ENCODE data around the gene RPLP2. TPM values are rescaled to one million over a fixed set of nuclear protein-coding genes. Genes with fewer than 3 reads are reported as not detected.
A peak's percentile ranks its signal among the peaks of the same experiment; 100 is the strongest.

The RPLP2 gene
- total RNA-seq, 1 donor from 2014 or later = 1,651 TPM

DNA sequence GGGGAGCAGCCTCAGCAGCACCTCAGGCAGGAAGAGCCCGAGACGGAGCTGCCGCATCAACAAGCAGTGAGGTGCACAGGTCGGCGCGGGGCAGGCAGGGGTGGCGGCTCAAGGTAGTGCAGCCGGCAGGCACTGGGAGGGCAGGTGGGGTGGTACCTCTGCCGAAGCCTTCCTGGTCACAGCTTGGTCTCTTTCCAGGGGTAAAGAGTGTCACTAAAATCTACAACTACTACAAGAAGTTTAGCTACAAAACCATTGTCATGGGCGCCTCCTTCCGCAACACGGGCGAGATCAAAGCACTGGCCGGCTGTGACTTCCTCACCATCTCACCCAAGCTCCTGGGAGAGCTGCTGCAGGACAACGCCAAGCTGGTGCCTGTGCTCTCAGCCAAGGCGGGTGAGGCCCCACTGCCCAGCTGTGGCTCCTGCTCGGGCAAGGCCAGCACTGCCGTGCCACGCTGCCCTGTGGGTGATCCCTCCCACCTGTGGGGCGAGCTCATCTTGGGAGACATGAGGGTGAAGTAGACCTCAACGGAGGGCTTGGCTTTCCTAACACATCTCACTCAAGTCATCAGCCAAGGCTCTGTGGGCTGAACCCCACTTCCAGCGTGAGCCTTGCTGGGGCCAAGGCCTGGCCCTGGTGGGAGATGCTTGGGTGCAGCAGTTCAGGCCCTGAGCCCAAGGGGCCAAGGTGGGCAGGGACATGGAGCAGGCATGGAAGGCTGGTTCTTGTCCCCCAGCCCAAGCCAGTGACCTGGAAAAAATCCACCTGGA lies 46.0 kb upstream of the RPLP2 start:
- no peak overlapping the region for H3K27ac Mint-ChIP-seq
- no peak for DNase-seq (ENCODE audit: low spot score in 2 of 2, unreplicated experiment in 2 of 2)
- H3K27me3 Mint-ChIP-seq (ENCODE audit: low read depth) = no peaks in the 10 kb centered on the region

DNA sequence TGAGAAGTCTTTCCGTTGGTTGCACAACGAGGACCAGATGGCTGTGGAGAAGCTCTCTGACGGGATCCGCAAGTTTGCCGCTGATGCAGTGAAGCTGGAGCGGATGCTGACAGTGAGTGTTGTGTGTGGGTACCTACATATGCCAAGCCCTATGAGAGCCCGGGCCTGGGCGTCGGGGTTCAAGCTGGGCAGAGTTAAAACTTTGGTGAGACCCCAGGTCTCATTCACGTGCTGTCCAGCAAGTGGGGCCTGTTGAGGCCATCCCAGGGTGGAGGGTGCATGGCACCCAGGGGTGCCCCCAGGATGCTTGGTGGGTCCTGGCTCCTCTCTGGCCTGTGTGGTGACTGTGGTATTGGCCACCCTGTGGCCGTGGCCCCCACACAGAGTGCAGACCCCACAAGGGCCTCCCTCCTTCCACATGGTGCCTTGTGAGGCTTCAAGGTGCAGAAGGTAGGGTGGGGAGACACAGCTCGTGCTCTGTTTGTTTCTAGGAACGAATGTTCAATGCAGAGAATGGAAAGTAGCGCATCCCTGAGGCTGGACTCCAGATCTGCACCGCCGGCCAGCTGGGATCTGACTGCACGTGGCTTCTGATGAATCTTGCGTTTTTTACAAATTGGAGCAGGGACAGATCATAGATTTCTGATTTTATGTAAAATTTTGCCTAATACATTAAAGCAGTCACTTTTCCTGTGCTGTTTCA lies 45.3 kb upstream of the RPLP2 start:
- peaks cover 23% of the 10 kb centered on the region for H3K36me3 Mint-ChIP-seq
- TF ChIP-seq CTCF (IDR thresholded peaks at IDR 0.05; ENCODE audit: unreplicated experiment) = no peak
- no peaks in the 10 kb centered on the region for H3K4me1 Mint-ChIP-seq
- H3K4me3 Mint-ChIP-seq = no peak overlapping the region
- H3K27ac Mint-ChIP-seq = peak overlapping the region; percentile 52
- no peaks in the 10 kb centered on the region for H3K9me3 Mint-ChIP-seq
- DNase-seq (ENCODE audit: low spot score in 2 of 2, unreplicated experiment in 2 of 2) = no peak
- no peaks in the 10 kb centered on the region for H3K27me3 Mint-ChIP-seq (ENCODE audit: low read depth)

More for the DNA sequence above, 46.0 kb upstream of the RPLP2 start:
- TF ChIP-seq CTCF (IDR thresholded peaks at IDR 0.05; ENCODE audit: unreplicated experiment) = no peak
- Mint-ChIP-seq H3K9me3 (no peaks in the 10 kb centered on the region), H3K36me3 (peaks cover 23% of the 10 kb centered on the region), H3K4me1 (no peaks in the 10 kb centered on the region), H3K4me3 (no peak overlapping the region)

GRCh38 chr11:765025-765801 lies 44.6 kb upstream of the RPLP2 start:
- DNase-seq (ENCODE audit: low spot score in 2 of 2, unreplicated experiment in 2 of 2) = no peak
- Mint-ChIP-seq H3K4me3 (no peak overlapping the region), H3K36me3 (peaks cover 21% of the 10 kb centered on the region), H3K27ac (no peak overlapping the region), H3K4me1 (no peaks in the 10 kb centered on the region), H3K27me3 (ENCODE audit: low read depth) (no peaks in the 10 kb centered on the region), H3K9me3 (no peaks in the 10 kb centered on the region)
- peak; percentile 40 for TF ChIP-seq CTCF (IDR thresholded peaks at IDR 0.05; ENCODE audit: unreplicated experiment)

DNA sequence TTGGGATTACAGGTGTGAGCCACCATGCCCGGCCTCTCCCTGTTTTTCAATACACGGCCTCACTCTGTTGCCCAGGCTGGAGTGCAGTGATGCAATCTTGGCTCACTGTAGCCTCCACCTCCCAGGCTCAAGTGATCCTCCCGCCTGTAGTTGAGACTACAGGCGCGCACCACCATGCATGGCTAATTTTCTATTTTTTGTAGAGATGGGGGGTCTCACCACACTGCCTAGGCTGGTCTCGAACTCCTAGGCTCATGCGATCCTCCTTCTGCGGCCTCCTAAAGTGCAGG lies 44.0 kb upstream of the RPLP2 start:
- H3K4me1 Mint-ChIP-seq = no peaks in the 10 kb centered on the region
- H3K4me3 Mint-ChIP-seq = no peak overlapping the region
- peaks cover 21% of the 10 kb centered on the region for H3K36me3 Mint-ChIP-seq
- no peaks in the 10 kb centered on the region for H3K9me3 Mint-ChIP-seq
- H3K27me3 Mint-ChIP-seq (ENCODE audit: low read depth) = no peaks in the 10 kb centered on the region
- no peak for DNase-seq (ENCODE audit: low spot score in 2 of 2, unreplicated experiment in 2 of 2)
- no peak overlapping the region for H3K27ac Mint-ChIP-seq
- TF ChIP-seq CTCF (IDR thresholded peaks at IDR 0.05; ENCODE audit: unreplicated experiment) = no peak

- Mint-ChIP-seq H3K27me3 (ENCODE audit: low read depth) (no peaks in the 10 kb centered on the region), H3K36me3 (peaks cover 21% of the 10 kb centered on the region), H3K4me1 (no peaks in the 10 kb centered on the region), H3K27ac (no peak overlapping the region), H3K9me3 (no peaks in the 10 kb centered on the region), H3K4me3 (no peak overlapping the region)
- no peak for DNase-seq (ENCODE audit: low spot score in 2 of 2, unreplicated experiment in 2 of 2)
- no peak for TF ChIP-seq CTCF (IDR thresholded peaks at IDR 0.05; ENCODE audit: unreplicated experiment)
These were observed 43.4 kb upstream of the RPLP2 start for GRCh38 chr11:766106-766935.
